Activated CD8-positive, alpha-beta memory T cell treated with anti-CD3 and anti-CD28 coated beads for 48 hours (primary cell): ENCODE measurements around the gene PLCD1.
"Not testable (repeated sequence)": the region's sequence is repeated elsewhere in the genome, so short reads cannot be mapped to it uniquely, and the experiment has no call there.

Experiments used
- DNase-seq, 3 experiments: peaks; one replicate each; pipeline ENCODE4 v3.0.0-alpha.2; 2020; ENCODE audit warnings: low read depth in 2 of 3, low spot score in 2 of 3

Gene PLCD1

DNA sequence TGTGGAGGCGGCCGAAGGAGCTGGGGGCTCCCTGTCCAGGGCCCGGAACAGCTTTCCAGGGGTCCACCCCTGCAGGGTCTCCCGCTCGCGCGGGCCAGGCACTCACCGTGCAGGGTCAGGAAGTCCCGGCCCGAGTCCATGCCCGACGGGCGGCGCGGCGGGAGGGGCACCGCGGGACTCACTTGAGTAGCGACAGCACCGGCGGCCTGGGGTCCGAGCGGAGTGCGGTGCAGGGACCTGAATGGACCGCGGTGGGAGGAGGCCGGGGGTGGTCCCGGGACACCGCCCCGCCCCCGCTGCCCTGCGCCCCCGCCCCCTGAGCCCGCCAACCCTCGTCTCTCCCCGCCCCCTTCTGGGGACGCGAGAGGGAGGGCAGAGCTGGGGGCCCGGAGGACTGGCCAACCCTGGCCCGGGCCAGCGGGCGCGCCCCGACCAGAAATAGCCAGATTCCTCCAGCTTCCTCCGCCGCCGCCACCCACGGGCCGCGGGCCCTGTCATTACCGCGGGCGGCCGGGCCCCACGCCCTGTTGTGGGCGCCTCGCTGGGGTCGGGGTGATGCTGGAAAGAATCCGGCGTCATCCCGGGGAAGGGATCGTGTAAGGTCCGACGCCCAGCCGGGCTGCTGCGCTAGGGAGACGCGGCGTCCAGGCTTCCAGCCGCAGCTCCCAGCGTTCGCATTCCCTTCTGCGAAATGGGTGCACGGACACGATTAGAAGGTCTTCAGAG, at the start of gene PLCD1:
Gene PLCD1, minus strand, starts transcription at position 243 of the 726 bp plus-strand sequence. Its CDS starts 103 bp downstream, at position 140.
- DNase-seq, result no peak

DNA sequence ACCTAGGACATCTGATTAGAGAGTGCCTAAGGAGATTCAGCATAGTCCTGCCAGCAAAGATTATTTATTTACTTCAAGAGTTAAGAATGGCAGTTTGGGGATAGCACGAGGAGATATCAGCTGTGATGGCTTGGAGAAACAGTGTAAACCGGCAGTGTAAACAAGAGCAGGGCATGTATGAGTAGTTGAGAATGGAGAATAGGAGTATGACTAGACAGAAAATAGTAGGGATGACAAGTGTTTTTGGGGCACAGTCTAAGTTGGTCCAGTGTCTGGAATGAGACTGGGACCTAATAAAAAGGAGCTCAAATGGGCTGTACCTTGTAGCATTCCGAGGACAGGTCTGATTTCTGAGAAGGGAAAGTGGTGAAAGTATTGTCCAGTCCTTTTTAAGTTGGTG, 47.6 kb upstream of the PLCD1 start:
- DNase-seq, result not testable (repeated sequence)

DNA sequence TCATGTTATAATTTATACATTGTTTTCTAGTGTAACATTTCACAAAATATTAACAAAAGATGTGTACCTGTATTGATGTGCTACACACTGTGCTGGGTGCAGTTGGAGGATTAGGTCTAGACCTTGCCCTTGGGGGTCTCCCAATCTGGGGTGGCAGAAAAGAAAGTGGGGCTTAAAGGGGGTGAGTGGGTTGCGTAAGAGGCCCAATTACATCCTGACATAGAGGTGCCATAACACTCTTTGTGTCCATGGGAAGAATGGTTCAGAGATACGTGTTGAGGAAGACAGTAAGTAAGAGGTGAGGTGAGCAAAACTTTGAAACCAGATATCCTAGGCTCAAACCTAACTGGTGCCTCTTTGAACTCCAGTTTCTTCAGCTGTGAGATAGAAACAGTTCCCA, 40.6 kb upstream of the PLCD1 start:
- no peak for DNase-seq

DNA sequence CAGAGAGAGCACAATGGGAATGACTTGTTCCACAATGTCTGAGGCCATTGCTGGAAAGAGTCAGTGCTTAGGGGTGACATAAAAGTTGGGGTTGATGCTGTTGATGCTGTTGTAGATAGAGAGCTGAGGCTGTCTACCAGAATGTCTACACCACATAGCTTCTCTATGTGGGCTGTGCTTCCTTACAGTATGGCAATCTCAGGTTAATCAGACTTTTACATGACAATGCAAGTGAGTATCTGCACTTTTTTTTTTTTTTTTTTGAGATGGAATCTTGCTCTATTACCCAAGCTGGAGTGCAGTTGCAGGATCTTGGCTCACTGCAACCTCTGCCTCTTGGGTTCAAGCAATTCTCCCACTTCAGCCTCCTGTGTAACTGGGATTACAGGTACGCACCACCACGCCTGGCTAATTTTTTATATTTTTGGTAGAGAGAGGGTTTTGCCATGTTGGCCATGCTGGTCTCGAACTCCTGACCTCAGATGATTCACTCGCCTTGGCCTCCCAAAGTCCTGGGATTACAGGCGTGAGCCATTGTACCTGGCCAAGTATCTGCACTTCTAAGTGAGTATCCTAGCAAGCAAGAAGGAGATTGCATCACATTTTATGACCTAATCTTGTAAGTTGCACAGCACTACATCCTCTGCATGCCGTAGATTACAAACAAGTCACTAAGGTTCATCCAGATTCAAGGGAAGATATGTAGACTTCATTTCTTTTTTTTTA, 38.2 kb upstream of the PLCD1 start:
- no peak for DNase-seq

DNA sequence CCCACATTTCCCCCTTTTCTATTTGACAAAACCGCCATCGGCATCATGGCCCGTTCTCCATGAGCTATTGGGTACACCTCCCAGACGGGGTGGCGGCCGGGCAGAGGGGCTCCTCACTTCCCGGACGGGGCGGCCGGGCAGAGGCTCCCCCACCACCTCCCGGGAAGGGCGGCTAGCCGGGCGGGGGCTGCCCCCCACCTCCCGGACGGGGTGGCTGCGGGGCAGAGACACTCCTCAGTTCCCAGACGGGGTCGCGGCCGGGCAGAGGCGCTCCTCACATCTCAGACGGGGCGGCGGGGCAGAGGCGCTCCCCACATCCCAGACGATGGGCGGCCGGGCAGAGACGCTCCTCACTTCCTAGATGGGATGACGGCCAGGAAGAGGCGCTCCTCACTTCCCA, 35.0 kb upstream of the PLCD1 start:
- DNase-seq, result not testable (repeated sequence)

DNA sequence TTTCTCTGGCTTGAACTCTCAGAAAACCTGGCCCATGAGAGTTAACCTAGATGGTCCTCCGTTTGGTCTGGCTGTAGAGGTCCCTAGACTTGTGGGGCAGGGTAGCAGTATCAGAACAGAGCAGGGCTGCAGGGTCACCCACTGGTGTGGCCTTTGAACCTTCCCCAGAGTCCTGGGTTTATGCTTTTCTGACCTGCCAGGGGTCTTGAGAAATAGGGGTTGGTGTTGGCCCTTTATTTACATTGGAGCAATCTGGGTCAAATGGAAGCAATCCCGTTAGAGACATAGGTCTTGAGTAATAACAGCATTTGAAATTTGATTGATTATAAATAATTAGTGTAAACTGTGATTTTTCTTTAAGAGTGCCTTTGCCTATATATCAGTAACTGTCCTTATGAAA, 33.4 kb upstream of the PLCD1 start:
- no peak for DNase-seq

DNA sequence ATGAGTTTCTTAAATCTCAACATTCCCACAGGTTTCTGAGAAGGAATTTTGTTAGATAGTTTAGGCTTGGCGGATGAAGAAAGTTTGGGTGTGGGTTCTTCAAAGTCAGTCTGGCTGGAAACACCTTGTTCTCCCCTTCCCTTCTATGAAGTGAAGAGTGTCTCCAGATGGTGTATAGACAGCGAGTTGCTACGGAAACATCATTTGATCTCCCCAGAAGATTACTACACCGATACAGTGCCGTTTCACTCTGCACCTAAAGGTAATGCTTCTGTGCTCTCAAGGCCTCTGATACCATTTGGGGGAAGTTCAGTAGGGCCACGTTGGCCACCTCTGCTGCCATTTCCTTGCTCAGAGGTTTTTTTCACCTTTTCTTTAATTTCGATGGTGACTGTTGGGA, 30.1 kb upstream of the PLCD1 start:
- DNase-seq, result no peak

DNA sequence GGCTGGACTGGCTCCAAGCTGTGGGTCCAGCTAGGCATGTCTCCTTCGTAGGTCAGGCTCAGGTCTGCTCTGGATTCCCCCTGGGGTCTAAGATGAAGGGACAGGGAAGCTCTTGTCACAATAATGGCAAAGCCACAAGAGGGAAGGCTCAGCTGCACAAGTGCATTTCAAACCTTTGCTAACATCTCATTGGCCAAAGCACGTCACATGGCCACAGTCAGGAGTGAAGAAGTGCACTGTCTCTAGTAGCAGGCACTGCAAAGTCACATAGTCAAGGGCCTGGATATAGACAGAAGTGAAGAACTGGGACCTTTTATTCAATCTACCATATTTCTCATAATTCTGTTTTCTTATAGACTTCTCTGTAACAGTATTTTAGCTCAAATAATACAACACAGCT, 29.7 kb upstream of the PLCD1 start:
- no peak for DNase-seq

DNA sequence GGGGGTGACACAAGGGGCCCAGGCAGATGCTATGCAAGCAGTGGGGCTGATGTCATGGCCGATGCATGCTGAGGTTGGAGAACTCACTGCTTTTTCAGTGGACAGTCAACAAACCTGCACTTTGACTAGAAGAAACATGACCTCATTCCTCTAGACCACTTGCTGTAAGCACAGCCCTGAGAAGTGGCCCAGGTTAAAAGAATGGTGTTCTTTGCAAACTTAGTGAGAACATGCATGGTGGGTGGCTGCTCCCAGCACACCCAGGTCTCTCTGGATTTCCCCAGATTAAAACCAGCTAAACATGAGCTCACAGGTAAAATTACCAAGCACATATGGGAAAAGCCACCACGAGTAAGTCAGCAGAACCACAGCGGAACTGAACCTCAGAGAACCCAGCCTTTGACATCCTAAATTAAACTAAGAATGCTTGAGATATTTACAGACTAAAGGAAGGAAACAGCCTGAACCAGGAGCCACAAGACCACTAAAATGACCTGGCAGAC, 25.1 kb upstream of the PLCD1 start:
- no peak for DNase-seq

DNA sequence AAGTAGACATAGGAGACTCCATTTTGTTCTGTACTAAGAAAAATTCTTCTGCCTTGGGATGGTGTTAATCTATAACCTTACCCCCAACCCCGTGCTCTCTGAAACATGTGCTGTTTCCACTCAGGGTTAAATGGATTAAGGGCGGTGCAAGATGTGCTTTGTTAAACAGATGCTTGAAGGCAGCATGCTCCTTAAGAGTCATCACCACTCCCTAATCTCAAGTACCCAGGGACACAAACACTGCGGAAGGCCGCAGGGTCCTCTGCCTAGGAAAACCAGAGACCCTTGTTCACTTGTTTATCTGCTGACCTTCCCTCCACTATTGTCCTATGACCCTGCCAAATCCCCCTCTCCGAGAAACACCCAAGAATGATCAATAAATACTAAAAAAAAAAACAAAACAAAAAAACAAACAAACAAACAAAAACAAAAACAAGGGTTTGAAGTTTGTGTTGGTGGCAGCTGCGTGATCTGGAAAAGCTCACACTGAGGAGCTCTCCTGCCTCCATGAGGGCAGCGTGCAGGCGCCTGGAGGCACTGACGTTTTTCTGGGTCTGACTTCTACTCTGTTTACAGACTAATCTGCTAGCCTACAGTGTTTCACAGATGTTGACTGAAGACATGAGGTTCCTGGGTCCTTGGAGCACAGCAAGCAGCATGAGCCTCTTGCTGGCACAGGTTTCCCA, 24.5 kb upstream of the PLCD1 start:
- not testable (repeated sequence) for DNase-seq

DNA sequence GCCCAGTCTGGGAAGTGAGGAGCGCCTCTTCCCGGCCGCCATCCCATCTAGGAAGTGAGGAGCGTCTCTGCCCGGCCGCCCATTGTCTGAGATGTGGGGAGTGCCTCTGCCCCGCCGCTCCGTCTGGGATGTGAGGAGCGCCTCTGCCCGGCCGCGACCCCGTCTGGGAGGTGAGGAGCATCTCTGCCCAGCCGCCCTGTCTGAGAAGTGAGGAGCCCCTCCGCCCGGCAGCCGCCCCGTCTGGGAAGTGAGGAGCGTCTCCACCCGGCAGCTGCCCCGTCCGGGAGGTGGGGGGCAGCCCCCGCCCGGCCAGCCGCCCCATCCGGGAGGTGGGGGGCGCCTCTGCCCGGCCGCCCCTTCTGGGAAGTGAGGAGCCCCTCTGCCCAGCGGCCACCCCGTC, 23.8 kb upstream of the PLCD1 start:
- not testable (repeated sequence) for DNase-seq

DNA sequence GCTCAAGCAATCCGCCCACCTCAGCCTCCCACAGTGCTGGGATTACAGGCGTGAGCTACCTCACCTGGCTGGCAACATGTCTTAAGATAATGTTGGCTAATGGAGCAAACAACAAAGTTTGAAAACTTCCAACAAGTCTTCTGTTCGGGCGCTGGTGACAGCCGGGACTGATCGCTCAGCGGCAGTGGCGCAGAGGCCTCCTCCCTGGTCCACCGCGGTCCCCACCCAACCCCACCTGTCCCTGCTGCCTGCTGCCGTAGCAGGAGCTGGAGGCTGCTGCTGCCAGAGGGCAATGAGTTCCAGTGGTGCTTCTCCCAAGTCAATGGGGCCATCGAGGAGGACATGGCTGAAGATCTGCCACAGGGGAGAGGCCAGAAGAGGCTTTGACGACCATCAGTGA, 21.7 kb upstream of the PLCD1 start:
- DNase-seq, result no peak

DNA sequence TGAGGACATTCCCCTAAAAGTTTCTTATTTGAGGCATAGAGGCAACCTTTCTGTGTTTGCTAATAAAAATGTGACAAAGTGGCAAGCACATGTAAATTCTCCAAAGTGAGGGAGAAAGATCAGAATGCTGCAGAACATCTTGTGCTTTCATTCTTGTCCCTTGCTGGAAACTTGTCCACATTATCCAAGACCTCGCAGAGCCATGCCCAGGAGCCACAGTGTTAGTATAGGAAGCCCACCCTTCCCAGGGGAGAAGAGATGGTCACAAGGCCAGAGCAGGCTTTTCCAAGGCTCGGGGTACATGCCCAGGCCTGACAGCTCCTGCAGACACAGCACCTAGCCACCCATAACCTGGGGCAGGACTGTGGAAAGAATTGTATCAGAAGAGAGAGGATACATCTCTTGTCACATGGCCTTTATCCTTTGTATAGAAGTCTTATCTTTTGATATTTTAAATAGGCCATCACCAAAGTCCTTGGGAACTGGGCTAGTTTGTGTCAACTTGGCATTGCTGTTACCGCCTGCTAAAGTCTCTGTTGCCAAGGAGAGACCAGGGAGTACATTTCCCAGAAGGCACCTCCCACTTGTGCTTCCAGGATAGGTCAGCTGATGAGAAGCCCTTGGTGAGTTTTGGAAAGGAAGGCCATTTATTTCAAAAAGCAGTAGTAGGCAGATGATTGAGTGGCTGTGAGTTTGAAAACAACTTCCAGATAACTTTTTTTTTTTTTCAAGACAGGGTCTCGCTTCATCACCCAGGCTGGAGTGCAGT, 20.1 kb upstream of the PLCD1 start:
- no peak for DNase-seq

DNA sequence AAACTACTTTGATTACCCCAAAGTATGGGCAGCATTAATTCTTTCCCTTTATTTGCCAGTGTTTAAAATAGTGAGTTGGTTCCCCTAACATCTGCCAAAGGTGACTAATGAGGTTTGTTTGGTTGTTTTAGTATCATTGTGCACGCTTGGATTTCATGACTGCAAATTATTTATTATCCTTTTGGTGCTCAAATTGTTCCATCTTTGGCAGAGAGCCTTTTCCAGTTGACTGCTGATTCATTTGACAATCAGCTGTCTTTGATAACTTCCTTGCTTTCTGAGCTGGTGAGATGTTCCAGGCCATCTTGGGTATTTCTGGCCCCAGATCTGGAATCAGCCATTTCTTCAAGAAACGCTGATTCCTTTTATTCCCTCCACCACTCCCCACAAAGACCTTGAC, 18.5 kb upstream of the PLCD1 start:
- DNase-seq, result no peak

DNA sequence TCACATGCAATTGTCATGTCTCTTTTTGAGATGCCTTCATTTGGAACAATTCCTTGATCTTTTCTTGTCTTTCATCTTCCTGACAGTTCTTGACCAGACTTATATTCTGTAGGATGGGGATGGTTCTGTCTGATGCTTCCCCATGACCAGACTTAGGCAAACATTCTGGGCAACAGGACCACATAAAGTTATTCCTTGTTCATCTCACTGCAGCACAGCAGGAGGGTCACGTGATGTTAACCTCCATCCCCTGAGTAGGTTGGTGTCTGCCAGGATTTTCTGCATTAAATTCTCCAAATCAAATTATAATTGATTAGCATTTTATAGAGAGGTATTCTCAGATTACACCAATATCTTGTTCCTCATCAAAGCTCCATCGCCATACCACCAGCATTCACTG, 17.4 kb upstream of the PLCD1 start:
- no peak for DNase-seq

DNA sequence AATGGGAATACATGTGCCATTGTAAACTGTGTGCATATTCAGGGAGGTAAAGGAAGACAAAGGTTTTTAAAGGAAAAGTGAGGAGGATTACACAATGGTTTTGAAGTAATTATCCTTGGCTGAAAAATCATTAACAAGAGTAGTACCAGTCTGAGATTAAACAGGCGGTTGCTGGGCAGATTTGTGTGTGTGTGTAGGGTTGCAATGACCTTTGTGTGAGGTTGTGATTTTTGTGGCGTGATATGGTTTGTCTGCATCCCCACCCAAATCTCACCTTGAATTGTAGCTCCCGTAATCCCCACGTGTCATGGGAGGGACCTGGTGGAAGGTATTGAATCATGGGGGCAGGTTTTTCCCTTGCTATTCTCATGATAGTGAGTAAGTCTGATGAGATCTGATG, 16.6 kb upstream of the PLCD1 start:
- no peak for DNase-seq

DNA sequence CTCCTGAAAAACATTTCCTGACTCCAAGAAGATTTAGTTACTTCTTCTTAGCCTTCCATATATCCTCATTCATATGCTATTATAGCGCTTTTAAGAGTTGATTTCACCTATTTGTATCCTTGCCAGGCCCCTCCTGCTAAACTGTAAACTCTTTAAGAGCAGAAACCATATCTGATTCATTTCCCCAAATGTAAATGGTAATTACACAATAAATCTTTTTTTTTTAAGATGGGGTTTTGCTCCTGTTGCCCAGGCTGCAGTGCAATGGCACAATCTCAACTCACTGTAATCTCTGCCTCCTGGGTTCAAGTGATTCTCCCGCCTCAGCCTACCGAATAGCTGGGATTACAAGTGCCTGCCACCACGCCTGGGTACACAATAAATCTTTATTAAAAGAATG, 14.0 kb upstream of the PLCD1 start:
- no peak for DNase-seq

DNA sequence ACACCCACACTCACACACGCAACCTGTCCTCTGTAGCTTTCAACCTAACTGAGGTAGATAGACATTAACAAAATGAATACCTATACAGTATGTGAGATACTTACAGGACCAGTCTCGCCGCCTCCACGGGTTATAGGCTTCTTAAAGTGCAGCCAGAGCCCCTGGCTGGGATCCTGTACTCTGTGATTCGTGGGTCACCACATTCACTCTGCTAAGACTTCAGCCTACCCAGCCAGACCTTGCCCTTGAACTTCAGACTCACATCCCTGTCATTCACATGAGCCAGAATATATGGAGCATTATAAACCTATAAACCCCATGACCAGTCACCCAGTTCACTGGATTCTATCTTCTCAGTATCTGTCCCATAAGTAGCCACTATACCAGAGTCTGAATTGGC, 11.0 kb upstream of the PLCD1 start:
- no peak for DNase-seq

DNA sequence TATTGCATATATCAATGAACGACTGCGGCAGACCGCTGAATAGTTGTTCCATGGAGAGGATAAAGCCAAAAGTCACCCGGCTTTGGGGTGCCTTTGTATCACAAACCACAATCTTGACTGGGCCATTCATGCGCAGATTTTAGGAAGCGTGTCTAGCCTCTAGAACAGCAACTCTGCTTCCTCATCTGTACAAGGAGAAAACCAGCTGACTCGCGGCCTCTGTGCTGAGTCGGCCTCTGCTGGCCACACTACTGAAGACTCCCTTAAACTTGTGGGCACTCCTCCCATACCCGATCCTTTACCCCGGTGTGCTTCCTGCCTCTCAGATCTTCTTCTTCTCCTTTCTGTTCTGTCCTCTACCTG, 10.4 kb upstream of the PLCD1 start:
- DNase-seq, result no peak

DNA sequence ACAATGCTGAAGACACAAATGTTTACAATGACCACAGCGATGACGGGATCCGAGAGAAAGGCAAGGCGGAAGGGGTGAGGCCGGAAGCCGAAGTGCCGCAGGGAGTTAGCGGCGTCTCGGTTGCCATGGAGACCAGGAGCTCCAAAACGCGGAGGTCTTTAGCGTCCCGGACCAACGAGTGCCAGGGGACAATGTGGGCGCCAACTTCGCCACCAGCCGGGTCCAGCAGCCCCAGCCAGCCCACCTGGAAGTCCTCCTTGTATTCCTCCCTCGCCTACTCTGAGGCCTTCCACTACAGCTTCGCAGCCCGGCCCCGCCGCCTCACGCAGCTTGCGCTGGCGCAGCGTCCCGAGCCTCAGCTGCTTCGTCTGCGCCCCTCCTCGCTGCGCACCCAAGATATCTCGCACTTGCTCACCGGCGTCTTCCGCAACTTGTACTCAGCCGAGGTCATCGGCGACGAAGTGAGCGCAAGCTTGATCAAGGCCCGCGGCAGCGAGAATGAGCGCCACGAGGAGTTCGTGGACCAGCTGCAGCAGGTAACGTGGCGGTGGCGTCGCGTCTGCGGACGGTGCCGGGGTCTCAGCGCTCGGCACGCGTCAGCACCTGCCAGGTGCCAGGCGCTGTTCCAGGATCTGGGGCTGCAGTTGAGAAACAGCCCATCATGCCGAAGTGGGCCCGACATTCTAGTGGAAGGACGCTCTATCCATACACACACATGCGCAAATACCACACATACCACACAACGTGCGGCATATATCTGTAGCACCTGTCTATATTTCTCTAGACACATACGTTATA, 9.9 kb upstream of the PLCD1 start, which contains the start of gene DLEC1:
Gene DLEC1, plus strand, starts transcription at position 108 of the 798 bp plus-strand sequence. Its CDS starts 18 bp downstream, at position 126.
- peak in 2 of 3 experiments; percentile 54 to 58 for DNase-seq
